Lower leg skin (tissue), 4 donors: Measurements from ENCODE around the gene KIF2A. TPM values are rescaled to one million over a fixed set of nuclear protein-coding genes. Genes with fewer than 3 reads are reported as not detected.

ENCODE experiments used
- DNase-seq, 2 donors: peaks; one replicate each; pipeline ENCODE4 v3.0.0-alpha.2; 2019; ENCODE audit warnings: low spot score in 2 of 2
- H3K4me3 ChIP-seq: fragments of 200-600 bp; sonication (generic); 2 replicates; pipeline ENCODE4 v1.5.1; 2017; ENCODE audit warnings: mild to moderate bottlenecking, low read depth; ENCODE audit not compliant: poor library complexity, severe bottlenecking
- POLR2A ChIP-seq, 2 donors: fragments of 450-650 bp; IDR thresholded peaks; one replicate each; pipeline ENCODE4 v1.6.1; 2016 to 2017; ENCODE audit warnings: antibody characterized with exemption in 2 of 2, mild to moderate bottlenecking in 1 of 2, moderate library complexity in 1 of 2
- WGBS, 2 donors: methylation state at CpG; one replicate each; pipeline ENCODE4 v1.1.5; 2018; 5-methylcytosine and 5-hydroxymethylcytosine counted together
- intact Hi-C: fragments of 100-400 bp; cut with DNase I; formaldehyde crosslinking; loops from one replicate; pipeline ENCODE4 v1.15.0; 2023; ENCODE audit warnings: low total_unique reads
- total RNA-seq, 4 donors: library from RNA; depleted of rRNA; stranded (reverse); fragments of >200 nt; gene quantifications; one replicate each; pipeline ENCODE4 v1.1.0, GENCODE V29; 2016
- TF ChIP-seq, protein P1 (sequence below), 3 donors: fragments of 450-650 bp; IDR thresholded peaks; one replicate each; pipeline ENCODE4 v1.5.1; 2016; ENCODE audit warnings: antibody characterized with exemption in 3 of 3, mild to moderate bottlenecking in 3 of 3, moderate library complexity in 2 of 3

Gene KIF2A
- total RNA-seq, 4 donors from 2014 or later, result 14.5 to 33.4 (median 21.2) TPM

DNA sequence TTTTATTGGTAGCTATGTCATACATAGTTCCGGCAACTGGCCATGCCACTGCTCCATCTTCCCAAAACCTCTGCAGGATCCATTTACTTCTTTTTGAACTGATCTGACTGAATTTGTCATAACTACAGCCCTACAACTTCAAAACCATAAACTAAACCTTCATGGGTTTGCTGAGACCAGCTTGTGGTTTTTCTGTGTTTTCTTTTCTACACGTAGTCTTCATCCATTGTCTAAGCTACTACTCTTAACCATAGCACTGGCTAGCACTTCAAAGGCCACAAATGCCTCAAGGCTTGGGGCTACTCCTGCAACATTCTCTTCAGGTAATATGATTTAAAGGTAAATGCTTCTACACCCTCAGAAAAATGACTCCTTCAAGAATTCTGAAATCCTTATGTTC lies 9.0 kb upstream of the KIF2A start:
- TF ChIP-seq, protein P1, sequence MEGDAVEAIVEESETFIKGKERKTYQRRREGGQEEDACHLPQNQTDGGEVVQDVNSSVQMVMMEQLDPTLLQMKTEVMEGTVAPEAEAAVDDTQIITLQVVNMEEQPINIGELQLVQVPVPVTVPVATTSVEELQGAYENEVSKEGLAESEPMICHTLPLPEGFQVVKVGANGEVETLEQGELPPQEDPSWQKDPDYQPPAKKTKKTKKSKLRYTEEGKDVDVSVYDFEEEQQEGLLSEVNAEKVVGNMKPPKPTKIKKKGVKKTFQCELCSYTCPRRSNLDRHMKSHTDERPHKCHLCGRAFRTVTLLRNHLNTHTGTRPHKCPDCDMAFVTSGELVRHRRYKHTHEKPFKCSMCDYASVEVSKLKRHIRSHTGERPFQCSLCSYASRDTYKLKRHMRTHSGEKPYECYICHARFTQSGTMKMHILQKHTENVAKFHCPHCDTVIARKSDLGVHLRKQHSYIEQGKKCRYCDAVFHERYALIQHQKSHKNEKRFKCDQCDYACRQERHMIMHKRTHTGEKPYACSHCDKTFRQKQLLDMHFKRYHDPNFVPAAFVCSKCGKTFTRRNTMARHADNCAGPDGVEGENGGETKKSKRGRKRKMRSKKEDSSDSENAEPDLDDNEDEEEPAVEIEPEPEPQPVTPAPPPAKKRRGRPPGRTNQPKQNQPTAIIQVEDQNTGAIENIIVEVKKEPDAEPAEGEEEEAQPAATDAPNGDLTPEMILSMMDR (IDR thresholded peaks at IDR 0.05), result no peak
- no peak for TF ChIP-seq POLR2A (IDR thresholded peaks at IDR 0.05)
- 67 to 70% methylated on average over 2 of the region's 2 CpGs for WGBS, 2 donors
- no peak for DNase-seq
- H3K4me3 ChIP-seq, result no peak overlapping the region
- intact Hi-C loops, result no loop called here

- intact Hi-C loops, result no loop called here
- 84 to 96% methylated on average over 3 of the region's 3 CpGs for WGBS, 2 donors
Observed at GRCh38 chr5:62298118-62298517, 7.9 kb upstream of the KIF2A start.

GRCh38 chr5:62299101-62299500 lies 6.9 kb upstream of the KIF2A start:
- no peak for TF ChIP-seq POLR2A (IDR thresholded peaks at IDR 0.05)
- TF ChIP-seq, protein P1 (IDR thresholded peaks at IDR 0.05), result no peak
- 66 to 74% methylated on average over 4 of the region's 4 CpGs for WGBS, 2 donors
- intact Hi-C loops, result no loop called here
- H3K4me3 ChIP-seq, result no peak overlapping the region
- DNase-seq, result no peak

More at GRCh38 chr5:62298118-62298517, 7.9 kb upstream of the KIF2A start:
- DNase-seq, result no peak
- H3K4me3 ChIP-seq, result no peak overlapping the region
- TF ChIP-seq, protein P1 (IDR thresholded peaks at IDR 0.05), result no peak
- no peak for TF ChIP-seq POLR2A (IDR thresholded peaks at IDR 0.05)

- 86 to 93% methylated on average over 1 of the region's 1 CpG for WGBS, 2 donors
- no peak for DNase-seq
- no peak overlapping the region for H3K4me3 ChIP-seq
- TF ChIP-seq, protein P1 (IDR thresholded peaks at IDR 0.05), result no peak
- TF ChIP-seq POLR2A (IDR thresholded peaks at IDR 0.05), result no peak
- intact Hi-C loops, result no loop called here
Observed at GRCh38 chr5:62299600-62299999, 6.4 kb upstream of the KIF2A start.

DNA sequence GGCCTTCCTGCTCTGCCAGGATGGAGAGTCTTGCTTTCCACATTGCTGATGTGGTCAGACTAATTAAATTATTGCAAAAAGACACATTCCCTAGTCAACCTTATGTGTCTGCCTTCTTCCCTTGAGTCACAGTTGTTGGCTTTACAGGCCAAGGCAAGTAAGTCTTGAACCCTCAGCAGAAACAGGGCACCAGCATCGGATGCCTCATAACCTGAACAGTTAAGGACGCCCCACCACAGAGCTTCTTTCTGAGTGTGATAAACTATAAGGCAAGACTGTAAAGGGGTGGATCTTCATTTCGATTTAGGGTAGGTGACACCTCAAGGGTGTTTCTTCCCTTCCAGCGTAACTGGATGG lies 670 bp upstream of the KIF2A start:
- TF ChIP-seq, protein P1 (IDR thresholded peaks at IDR 0.05), result no peak
- no peak for TF ChIP-seq POLR2A (IDR thresholded peaks at IDR 0.05)
- intact Hi-C loops, result no loop called here
- H3K4me3 ChIP-seq, result no peak overlapping the region
- 33 to 40% methylated on average over 4 of the region's 4 CpGs for WGBS, 2 donors
- DNase-seq, result no peak

DNA sequence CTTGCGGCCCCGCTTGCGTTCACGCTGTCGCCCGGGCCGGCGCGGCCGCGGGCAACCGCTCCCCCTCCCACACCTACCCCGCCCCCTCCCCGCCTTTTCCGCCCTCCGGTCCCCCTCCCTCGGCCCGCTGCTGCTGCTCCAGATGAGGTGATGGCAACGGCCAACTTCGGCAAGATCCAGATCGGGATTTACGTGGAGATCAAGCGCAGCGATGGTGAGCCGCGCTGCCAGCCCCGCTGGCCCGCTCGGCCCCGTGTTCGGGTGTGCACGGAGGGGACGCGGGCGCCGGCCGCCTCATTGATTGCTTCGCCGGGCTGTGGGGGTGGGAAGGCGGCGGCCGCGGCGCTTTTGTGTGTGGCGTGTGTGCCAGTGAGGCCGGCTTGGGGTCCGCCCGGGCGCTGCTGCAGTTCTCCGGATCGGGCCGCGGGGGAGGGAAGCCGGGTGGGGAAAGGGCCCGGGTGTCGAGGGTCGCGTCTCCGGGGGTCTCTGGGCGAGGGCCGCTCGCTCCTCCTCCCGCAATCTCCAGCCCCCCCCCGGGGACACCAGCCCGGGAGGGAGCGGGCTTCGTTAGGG lies 403 bp downstream of the KIF2A start:
- 0 to 1% methylated on average over 15 to 43 of the region's 67 CpGs for WGBS, 2 donors
- intact Hi-C loops, result no loop called here
- no peak for TF ChIP-seq POLR2A (IDR thresholded peaks at IDR 0.05)
- TF ChIP-seq, protein P1 (IDR thresholded peaks at IDR 0.05), result no peak
- peak; percentile 18 to 90 for DNase-seq
- H3K4me3 ChIP-seq, result peak overlapping the region; percentile 98
